ENCODE results near the gene WEE2.

DNA sequence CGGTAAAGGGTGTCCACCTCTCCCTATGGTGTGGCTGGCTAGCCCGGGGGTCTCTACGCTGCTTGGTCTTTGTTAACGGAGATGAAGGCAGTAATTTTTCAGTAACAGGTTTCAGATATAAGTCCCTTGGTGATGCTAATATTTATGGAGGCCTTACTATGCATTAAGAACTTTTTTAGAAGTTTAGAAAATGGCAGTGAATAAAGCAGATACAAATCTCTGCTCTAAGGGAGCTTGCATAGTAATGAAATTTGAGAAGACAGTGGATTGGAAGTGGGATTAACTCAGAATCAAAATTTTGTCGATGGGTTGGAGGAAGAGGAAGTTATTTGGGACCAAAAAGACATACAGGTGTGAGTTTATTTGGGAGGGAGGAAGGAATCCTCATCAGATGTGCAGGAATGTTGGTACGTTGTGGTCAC is 30.4 kb downstream of the WEE2 start:
- no peak for TF ChIP-seq POLR2A (IDR thresholded peaks at IDR 0.05)
- TF ChIP-seq, protein P1, sequence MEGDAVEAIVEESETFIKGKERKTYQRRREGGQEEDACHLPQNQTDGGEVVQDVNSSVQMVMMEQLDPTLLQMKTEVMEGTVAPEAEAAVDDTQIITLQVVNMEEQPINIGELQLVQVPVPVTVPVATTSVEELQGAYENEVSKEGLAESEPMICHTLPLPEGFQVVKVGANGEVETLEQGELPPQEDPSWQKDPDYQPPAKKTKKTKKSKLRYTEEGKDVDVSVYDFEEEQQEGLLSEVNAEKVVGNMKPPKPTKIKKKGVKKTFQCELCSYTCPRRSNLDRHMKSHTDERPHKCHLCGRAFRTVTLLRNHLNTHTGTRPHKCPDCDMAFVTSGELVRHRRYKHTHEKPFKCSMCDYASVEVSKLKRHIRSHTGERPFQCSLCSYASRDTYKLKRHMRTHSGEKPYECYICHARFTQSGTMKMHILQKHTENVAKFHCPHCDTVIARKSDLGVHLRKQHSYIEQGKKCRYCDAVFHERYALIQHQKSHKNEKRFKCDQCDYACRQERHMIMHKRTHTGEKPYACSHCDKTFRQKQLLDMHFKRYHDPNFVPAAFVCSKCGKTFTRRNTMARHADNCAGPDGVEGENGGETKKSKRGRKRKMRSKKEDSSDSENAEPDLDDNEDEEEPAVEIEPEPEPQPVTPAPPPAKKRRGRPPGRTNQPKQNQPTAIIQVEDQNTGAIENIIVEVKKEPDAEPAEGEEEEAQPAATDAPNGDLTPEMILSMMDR (IDR thresholded peaks at IDR 0.05) = no peak
